OCI-LY1 (cell line): Measurements from ENCODE around the gene MAP2K7.

ENCODE experiments used
- CTCF ChIP-seq: fragments of 200-600 bp; sonication (generic), shearing (Covaris generic); IDR thresholded peaks from 2 replicates; pipeline ENCODE4 v1.5.1; 2017; ENCODE audit warnings: mild to moderate bottlenecking, antibody characterized with exemption, low read length, moderate library complexity, mixed read lengths
- EZH2 ChIP-seq: fragments of 200-600 bp; sonication (generic), shearing (Covaris generic); IDR thresholded peaks from 2 replicates; pipeline ENCODE4 v1.8.0; 2017; ENCODE audit warnings: borderline replicate concordance, mixed run types, mild to moderate bottlenecking, antibody characterized with exemption, low read length, moderate library complexity, mixed read lengths

DNA sequence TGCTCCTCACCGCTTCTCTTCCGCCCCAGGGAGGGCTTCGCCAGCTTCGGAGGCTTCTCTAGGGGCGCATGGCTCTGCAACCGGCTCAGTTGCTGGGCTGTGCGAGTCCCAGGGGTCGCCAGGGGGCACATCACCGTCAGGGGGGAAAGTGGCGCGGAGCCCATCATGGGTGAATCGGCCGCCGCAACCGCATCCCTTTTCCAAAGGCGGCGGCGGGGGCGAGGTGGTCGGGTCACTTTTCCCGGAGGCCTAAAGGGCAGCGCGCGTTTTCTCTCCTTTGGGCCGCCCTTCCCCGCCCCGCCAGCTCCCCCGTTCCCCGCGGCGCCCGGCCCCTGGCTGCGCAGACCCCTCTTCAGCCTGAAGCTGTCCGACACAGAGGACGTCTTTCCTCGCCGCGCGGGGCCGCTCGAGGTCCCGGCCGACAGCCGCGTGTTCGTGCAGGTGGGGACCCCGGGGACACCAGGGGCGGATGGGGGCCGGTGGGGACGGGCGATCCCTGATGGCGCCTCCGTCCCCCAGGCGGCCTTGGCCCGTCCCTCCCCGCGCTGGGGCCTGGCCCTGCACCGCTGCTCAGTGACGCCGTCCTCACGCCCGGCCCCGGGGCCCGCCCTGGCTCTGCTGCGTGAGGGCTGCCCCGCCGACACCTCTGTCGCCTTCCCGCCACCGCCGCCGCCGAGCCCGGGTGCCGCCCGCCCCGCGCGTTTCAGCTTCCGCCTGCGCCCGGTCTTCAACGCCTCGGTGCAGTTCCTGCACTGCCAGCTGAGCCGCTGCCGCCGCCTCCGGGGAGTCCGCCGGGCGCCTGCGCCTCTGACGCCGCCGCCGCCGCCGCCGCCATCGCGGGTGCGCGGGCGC lies 12.7 kb downstream of the MAP2K7 start:
- TF ChIP-seq CTCF (no peak), EZH2 (no peak)
